ENCODE data around the gene TSPEAR. TPM values are rescaled to one million over a fixed set of nuclear protein-coding genes. Genes with fewer than 3 reads are reported as not detected.

TSPEAR gene
- total RNA-seq, 1 donor = not detected

GRCh38 chr21:44547656-44548331, 163.6 kb downstream of the TSPEAR start:
- no peak overlapping the region for H3K4me3 ChIP-seq (ENCODE audit: low read depth, low read length)
- DNase-seq (ENCODE audit: low read depth) = no peak
- TF ChIP-seq CTCF (IDR thresholded peaks at IDR 0.05; ENCODE audit: insufficient read depth, low read length) = no peak

GRCh38 chr21:44544566-44544965, 166.8 kb downstream of the TSPEAR start:
- TF ChIP-seq CTCF (IDR thresholded peaks at IDR 0.05; ENCODE audit: insufficient read depth, low read length) = no peak
- no peak for DNase-seq (ENCODE audit: low read depth)
- H3K4me3 ChIP-seq (ENCODE audit: low read depth, low read length) = no peak overlapping the region

DNA sequence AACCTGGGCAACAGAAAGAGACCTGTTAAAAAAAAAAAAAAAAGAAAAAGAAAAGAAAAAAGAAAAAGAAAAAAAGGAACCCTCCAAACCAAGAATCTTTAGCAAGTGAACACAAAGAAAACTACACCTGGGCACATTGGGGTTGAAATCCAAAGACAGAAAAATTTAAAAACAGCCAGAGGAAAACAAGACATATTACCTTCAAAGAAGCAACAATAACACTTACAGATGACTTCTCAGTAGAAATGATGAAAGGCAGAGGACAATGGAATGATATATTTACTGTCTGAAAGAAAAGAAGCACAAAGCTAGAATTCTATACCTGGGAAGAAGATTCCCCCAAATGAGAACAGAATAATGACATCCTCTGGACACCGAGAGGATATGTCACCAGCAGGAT, 168.7 kb downstream of the TSPEAR start:
- H3K4me3 ChIP-seq (ENCODE audit: low read depth, low read length) = no peak overlapping the region
- TF ChIP-seq CTCF (IDR thresholded peaks at IDR 0.05; ENCODE audit: insufficient read depth, low read length) = no peak
- no peak for DNase-seq (ENCODE audit: low read depth)

DNA sequence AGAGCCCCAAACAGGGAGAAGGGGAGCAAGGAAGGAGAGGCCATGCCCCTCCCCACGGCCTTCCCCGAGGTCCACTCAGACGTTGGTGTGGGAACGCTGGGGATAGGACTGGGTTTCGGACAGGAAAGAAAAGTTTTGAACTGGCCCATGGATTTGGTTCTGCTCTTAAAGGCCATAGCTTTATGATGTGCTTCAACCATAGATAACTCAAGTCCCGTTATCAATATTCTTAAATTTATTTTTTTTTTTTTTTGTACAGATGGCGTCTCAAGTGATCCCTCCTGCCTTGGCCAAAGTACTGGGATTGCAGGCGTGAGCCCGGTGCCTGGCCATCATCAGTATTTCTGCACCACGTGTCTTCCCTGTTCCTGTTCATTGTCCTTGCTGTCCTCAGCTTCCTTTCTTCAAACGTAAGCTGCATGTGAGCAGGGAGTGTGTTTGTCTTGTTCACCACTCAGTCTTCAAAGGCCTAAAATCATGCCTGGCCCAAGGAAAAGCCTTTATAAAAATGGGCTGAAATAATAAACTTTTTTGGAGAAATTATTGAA, 170.6 kb downstream of the TSPEAR start:
- no peak for TF ChIP-seq CTCF (IDR thresholded peaks at IDR 0.05; ENCODE audit: insufficient read depth, low read length)
- H3K4me3 ChIP-seq (ENCODE audit: low read depth, low read length) = no peak overlapping the region
- no peak for DNase-seq (ENCODE audit: low read depth)

- no peak for DNase-seq (ENCODE audit: low read depth)
- H3K4me3 ChIP-seq (ENCODE audit: low read depth, low read length) = no peak within 1 kb of the TSS
- TF ChIP-seq CTCF (IDR thresholded peaks at IDR 0.05; ENCODE audit: insufficient read depth, low read length) = no peak
Measured at GRCh38 chr21:44539991-44540666, 171.2 kb downstream of the TSPEAR start, which contains the start of gene KRTAP10-1. Gene KRTAP10-1 (minus strand): TSS chr21:44540195. CDS start chr21:44540150, 45 bp downstream.

DNA sequence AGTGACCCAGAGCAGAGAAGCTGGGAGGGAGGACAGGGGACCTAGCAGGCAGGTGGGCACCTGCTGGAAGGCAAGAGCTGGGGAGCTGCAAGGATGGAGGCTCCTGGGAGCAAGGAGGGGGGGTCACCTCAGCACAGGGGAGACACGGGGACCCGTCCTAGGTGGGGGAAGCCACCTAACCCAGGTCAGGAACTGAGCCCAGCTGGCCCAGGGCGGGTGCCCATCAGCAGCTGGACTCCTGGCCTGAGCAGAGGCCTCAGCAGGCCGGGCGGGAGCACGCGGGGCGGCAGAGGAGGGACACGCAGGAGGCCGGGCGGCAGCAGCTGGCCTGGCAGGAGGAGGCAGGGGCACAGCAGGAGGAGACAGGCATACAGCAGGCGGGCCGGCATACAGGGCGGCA, 172.3 kb downstream of the TSPEAR start:
- DNase-seq (ENCODE audit: low read depth) = no peak
- no peak overlapping the region for H3K4me3 ChIP-seq (ENCODE audit: low read depth, low read length)
- no peak for TF ChIP-seq CTCF (IDR thresholded peaks at IDR 0.05; ENCODE audit: insufficient read depth, low read length)
